Germinal center (tissue), 1 donor: ENCODE data around the gene CDH23.

Source experiments
- DNase-seq: peaks from one replicate; pipeline ENCODE4 v3.0.0; 2012; ENCODE audit warnings: mixed read lengths, low spot score

CDH23 gene

GRCh38 chr10:71710519-71710918 is 313.8 kb downstream of the CDH23 start:
- no peak for DNase-seq

- DNase-seq = no peak
Measured at GRCh38 chr10:71711052-71711623, 314.4 kb downstream of the CDH23 start.

DNA sequence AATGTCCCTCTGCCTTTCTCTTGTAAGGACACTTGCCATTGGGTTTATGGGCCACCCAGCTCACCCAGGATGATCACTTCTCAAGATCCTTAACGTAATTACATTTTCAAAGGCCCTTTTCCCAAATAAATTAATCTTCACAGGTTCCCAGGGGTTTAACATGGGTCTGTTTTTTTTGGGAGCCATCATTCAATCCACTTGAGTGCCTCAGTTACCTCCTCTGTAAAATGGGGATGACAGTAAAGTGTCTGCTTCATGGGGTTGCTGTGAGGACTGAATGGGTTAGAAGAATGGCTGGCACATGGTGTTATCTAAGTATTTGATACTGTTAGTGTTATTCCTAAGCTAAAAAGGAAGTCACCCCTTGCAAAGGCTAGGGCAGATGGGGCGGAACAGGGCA is 315.4 kb downstream of the CDH23 start:
- DNase-seq = no peak

- no peak for DNase-seq
Measured at GRCh38 chr10:71712572-71713134, 315.9 kb downstream of the CDH23 start.

- no peak for DNase-seq
Measured at GRCh38 chr10:71713135-71714030, 316.7 kb downstream of the CDH23 start.

- DNase-seq = no peak
Measured at GRCh38 chr10:71714031-71714410, 317.3 kb downstream of the CDH23 start.

DNA sequence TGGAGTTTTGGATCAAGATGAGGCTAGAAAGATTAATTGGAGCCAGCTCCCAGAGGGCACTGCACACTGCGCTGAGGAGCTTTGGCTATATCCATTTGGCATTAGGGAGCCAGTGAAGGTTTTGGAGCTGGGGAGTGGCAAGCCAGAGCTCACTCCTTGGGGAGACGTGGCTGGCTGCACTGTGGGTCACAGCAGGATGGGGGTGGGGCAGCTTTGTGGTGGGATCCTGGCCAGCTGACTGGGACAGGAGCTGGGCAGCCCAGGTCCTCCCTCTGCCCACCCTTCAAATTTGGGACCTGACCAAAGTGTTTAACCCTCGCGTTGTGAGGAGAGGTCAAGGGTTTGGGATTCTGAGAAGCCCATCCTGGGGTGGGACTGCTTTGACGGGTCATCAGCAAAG is 317.9 kb downstream of the CDH23 start:
- DNase-seq = no peak

GRCh38 chr10:71715026-71715425 is 318.3 kb downstream of the CDH23 start:
- DNase-seq = no peak

DNA sequence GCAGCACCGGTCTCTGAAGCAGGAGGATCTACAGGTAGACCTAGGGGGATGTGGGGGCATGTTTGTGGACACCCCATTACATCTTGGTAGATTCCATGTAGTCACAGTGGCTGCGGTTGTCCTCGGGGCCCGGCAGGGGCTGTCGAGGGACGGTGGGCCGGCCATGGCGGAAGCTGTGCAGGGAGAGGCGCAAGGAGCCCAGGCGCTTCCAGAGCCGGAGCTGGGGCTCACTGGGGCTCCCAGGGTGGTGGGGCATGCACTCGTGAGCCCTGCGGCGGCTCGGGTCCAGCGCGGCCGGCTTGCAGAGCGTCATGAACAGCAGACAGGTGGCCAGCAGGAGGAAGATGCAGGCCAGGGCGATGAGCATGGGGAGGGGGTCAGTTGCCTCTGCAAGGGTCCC is 319.1 kb downstream of the CDH23 start:
- DNase-seq = no peak

DNA sequence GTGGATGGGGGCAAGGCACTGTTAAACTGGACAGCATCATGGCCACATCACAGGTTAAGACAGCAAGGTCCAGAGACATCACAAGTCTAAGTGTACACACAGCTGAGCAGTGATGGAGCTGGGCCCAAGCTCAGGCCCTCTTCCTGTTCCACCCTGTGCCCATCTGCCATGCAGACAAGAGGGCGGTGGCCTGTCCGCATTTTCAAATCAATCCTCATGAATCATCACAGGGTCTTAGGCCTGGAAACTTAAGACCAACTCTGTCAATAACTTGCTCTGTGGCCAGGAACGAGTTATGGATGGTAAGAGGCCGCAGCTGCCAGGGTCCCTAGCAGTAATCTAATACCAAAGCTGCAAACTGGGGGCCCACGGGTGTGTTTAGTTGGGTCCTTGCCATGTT is 319.7 kb downstream of the CDH23 start:
- no peak for DNase-seq

GRCh38 chr10:71717056-71717455 is 320.3 kb downstream of the CDH23 start:
- DNase-seq = no peak

GRCh38 chr10:71717551-71717951 is 320.8 kb downstream of the CDH23 start:
- no peak for DNase-seq

DNA sequence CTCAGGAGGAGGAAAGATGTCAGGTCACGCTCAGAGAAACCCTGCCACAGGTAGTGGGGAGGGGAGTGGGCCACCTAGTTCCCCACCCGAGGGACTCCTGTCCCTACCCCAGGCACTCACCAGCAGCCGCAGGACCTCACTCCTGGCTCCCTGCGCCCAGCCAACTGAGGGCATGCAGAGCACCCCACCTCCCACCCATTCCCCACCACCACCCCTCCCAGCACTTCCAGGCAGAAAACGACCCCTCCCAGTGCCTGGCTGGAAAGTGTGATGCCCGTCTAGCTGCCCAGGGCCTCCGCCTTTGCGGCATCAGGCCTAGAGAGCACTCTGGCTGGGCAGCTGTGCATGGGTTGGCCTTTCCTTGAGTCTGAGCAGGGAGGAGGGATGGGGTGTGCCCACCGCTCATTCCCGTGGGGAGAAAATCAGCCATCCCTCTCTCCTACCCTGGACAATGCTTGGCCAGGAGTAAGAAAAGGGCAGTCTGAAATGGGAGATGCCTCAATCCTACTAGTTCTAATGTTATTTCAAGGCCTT is 321.5 kb downstream of the CDH23 start:
- DNase-seq = no peak

- DNase-seq = no peak
Measured at GRCh38 chr10:71719042-71719441, 322.3 kb downstream of the CDH23 start.

DNA sequence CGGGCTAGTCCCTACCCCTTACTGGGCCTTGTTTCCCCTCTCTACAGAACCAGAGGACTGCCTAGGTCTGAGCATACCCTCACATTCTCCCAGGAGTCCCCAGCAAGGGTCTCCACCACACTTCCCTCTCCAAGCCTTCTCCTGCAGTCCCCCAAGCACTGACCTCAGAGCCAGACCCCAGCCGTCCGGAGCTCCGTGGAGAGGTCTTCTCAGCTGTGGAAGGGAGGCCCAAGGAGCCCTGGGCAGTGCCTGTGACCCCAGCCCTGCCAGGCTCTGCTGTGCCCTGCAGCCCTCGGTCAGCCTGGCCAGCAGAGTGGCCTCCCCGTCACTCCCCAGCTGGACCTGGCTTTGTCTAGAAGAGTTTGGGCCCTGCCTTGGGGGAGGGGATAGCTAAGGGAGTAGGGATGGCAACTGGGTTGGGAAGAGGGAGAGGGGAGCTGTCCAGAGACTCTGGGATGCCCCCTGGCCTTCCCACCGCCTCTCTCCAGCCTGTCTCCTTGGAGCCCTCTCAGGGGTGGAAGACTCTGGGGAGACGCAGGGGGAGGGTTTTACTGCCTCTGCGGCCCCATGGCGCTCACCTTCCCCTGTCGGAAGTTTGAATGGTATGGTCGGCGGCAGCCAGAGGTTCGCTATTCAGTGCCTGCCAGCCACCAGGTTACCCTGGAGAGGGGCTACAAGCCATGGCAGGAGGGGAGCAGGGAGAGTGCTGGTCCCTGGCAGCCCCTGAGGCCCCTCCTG is 322.9 kb downstream of the CDH23 start, which contains the start of gene C10orf105:
TSS of gene C10orf105 (minus strand) at position 315 of the 738 bp plus-strand sequence. CDS start 3,441 bp downstream, outside the sequence.
- no peak for DNase-seq

DNA sequence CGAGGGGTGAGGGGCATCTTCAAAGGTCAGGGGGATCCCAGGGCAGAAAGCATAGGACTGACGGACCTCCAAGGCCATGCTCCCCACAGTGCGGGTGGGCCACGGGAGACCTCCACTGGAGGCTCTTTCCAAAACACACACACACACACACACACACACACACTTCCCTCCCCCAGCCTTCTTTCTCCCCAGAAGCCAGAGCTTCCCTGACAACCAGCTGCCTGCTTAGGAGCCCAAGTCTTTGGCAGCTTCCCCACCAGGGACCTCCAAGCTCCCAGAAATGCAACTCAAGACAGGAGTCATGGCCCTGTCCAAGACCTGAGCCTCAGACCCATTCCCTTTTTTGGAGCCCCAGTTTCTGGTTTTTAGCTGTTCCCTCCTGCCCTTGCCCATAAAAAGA is 323.6 kb downstream of the CDH23 start:
- no peak for DNase-seq

DNA sequence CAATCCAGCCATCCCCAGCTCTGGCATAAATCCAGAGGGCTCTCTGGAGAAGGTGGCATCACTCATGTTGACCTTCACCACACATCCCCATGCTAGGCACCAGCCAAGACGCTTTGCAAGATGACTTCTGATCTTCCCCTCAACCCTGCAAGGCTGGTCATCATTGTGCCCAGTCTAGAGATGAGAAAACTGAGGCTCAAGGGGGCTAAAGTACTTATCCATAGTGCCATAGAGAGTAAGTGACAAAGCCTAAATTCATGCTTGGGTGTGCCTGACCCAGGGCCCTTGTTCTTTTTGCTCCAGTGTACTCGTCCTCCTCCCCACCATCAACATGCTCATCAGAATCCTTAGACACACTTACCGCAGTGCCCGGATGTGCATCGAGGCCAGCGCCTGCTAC is 324.6 kb downstream of the CDH23 start:
- no peak for DNase-seq

- no peak for DNase-seq
Measured at GRCh38 chr10:71722849-71723248, 326.1 kb downstream of the CDH23 start.

- DNase-seq = no peak
Measured at GRCh38 chr10:71723311-71723710, 326.6 kb downstream of the CDH23 start.

GRCh38 chr10:71724539-71724938 is 327.8 kb downstream of the CDH23 start:
- no peak for DNase-seq

DNA sequence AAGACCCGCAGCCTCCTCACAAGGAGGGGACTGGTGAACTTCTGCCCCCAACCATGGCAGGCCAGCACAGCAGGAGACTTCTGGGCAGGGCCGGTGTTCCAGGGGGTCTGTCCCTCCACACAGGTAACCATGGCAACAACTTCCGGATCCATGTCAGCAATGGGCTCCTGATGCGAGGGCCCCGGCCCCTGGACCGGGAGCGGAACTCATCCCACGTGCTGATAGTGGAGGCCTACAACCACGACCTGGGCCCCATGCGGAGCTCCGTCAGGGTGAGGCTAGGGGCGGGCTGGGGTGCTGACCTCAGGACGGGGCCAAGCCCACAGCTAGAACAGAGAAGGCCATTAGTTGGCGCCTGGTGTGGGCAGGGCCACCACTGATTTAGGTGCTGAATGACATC is 328.5 kb downstream of the CDH23 start:
- no peak for DNase-seq

GRCh38 chr10:71725998-71726579 is 329.4 kb downstream of the CDH23 start:
- DNase-seq = peak; percentile 60
